Neural cell (in vitro differentiated cells): ENCODE results near the gene FERMT1. TPM values are rescaled to one million over a fixed set of nuclear protein-coding genes. Genes with fewer than 3 reads are reported as not detected.

Experiments
- H2AFZ ChIP-seq: fragments of 200-600, 300-800 bp; sonication (generic), shearing (Covaris generic); 2 replicates; pipeline ENCODE4 v1.6.0; 2014; ENCODE audit warnings: low read depth, mild to moderate bottlenecking, antibody characterized with exemption, low read length, moderate library complexity
- H3F3A ChIP-seq: fragments of 200-600 bp; shearing (Covaris generic); 2 replicates; pipeline ENCODE4 v1.6.1; 2016; ENCODE audit warnings: mild to moderate bottlenecking, moderate library complexity, mixed read lengths, antibody characterized with exemption, low read length; ENCODE audit not compliant: insufficient read depth, poor library complexity, severe bottlenecking
- H3K27ac ChIP-seq: fragments of 200-600, 300-800 bp; sonication (generic), shearing (Covaris generic); 2 replicates; pipeline ENCODE4 v1.5.1; 2014; ENCODE audit warnings: mild to moderate bottlenecking, low read length, moderate library complexity
- H3K27me3 ChIP-seq: fragments of 300-800, 200-600 bp; sonication (generic), shearing (Covaris generic); 2 replicates; pipeline ENCODE4 v1.6.0; 2014; ENCODE audit warnings: mild to moderate bottlenecking, low read depth, low read length, moderate library complexity; ENCODE audit not compliant: insufficient read depth
- H3K36me3 ChIP-seq: fragments of 300-800, 200-600 bp; sonication (generic), shearing (Covaris generic); 2 replicates; pipeline ENCODE4 v1.5.1; 2014; ENCODE audit warnings: mild to moderate bottlenecking, antibody characterized with exemption, low read length, moderate library complexity; ENCODE audit not compliant: insufficient read depth
- H3K4me2 ChIP-seq: fragments of 300-800, 200-600 bp; sonication (generic), shearing (Covaris generic); 2 replicates; pipeline ENCODE4 v1.6.0; 2014; ENCODE audit warnings: mild to moderate bottlenecking, low read length
- H3K4me3 ChIP-seq: fragments of 300-800, 200-600 bp; sonication (generic), shearing (Covaris generic); 2 replicates; pipeline ENCODE4 v1.5.1; 2014; ENCODE audit warnings: mild to moderate bottlenecking, low read length, moderate library complexity
- H3K79me2 ChIP-seq: fragments of 200-600 bp; shearing (Covaris generic); replicated peaks from 2 replicates; pipeline ENCODE4 v1.6.0; 2014; ENCODE audit warnings: mild to moderate bottlenecking, low read length, moderate library complexity; ENCODE audit not compliant: insufficient read depth
- H3K9ac ChIP-seq: fragments of 300-800, 200-600 bp; sonication (generic), shearing (Covaris generic); 2 replicates; pipeline ENCODE4 v1.6.1; 2016; ENCODE audit warnings: mild to moderate bottlenecking, low read length, mixed read lengths
- H3K9me2 ChIP-seq: fragments of 200-600 bp; shearing (Covaris generic); 2 replicates; pipeline ENCODE4 v1.6.1; 2016; ENCODE audit warnings: mild to moderate bottlenecking, low read length, mixed read lengths; ENCODE audit not compliant: insufficient read depth
- H3K9me3 ChIP-seq: fragments of 200-600, 300-800 bp; sonication (generic), shearing (Covaris generic); 2 replicates; pipeline ENCODE4 v1.6.1; 2016; ENCODE audit warnings: mild to moderate bottlenecking, mixed run types, low read length, moderate library complexity, mixed read lengths
- H4K20me1 ChIP-seq: fragments of 200-600 bp; shearing (Covaris generic); 2 replicates; pipeline ENCODE4 v1.6.1; 2016; ENCODE audit warnings: mild to moderate bottlenecking, mixed run types; ENCODE audit not compliant: insufficient read depth
- EP300 ChIP-seq: fragments of 450-650 bp; conservative IDR thresholded peaks from 2 replicates; pipeline ENCODE4 v1.6.1; 2014; ENCODE audit warnings: antibody characterized with exemption, mild to moderate bottlenecking, moderate library complexity; ENCODE audit not compliant: poor library complexity, severe bottlenecking
- EZH2 ChIP-seq: fragments of 200-600, 300-800 bp; shearing (Covaris generic), sonication (generic); IDR thresholded peaks from 2 replicates; pipeline ENCODE4 v1.6.1; 2014; ENCODE audit warnings: antibody characterized with exemption, low read length, borderline replicate concordance, mild to moderate bottlenecking; ENCODE audit not compliant: insufficient read depth, poor library complexity, severe bottlenecking
- MXI1 ChIP-seq: fragments of 450-650 bp; conservative IDR thresholded peaks from 2 replicates; pipeline ENCODE4 v1.6.1; 2014; ENCODE audit warnings: antibody characterized with exemption, mild to moderate bottlenecking; ENCODE audit not compliant: poor library complexity, severe bottlenecking
- POLR2AphosphoS5 ChIP-seq: IDR thresholded peaks from 2 replicates; pipeline ENCODE4 v1.6.1; 2012
- RAD21 ChIP-seq: fragments of 450-650 bp; conservative IDR thresholded peaks from 2 replicates; pipeline ENCODE4 v1.6.1; 2014; ENCODE audit warnings: antibody characterized with exemption, mild to moderate bottlenecking, moderate library complexity
- SMC3 ChIP-seq: fragments of 450-650 bp; conservative IDR thresholded peaks from 2 replicates; pipeline ENCODE4 v1.6.1; 2014; ENCODE audit warnings: antibody characterized with exemption, mild to moderate bottlenecking, moderate library complexity; ENCODE audit not compliant: poor library complexity
- TAF1 ChIP-seq: IDR thresholded peaks from 2 replicates; pipeline ENCODE4 v1.6.1; 2012; ENCODE audit warnings: low read depth
- polyA plus RNA-seq: library from polyadenylated mRNA; depleted of rRNA; stranded (reverse); fragments of >200 nt; gene quantifications from 2 replicates; pipeline ENCODE4 v1.2.3, GENCODE V29; 2014
- TF ChIP-seq, protein P1 (sequence below): fragments of 450-650 bp; IDR thresholded peaks from 2 replicates; pipeline ENCODE4 v1.5.1; 2014; ENCODE audit warnings: antibody characterized with exemption, mild to moderate bottlenecking, moderate library complexity; ENCODE audit not compliant: poor library complexity, severe bottlenecking
- TF ChIP-seq, protein P2 (sequence below): IDR thresholded peaks from 2 replicates; pipeline ENCODE4 v1.6.1; 2012; ENCODE audit warnings: borderline replicate concordance

Gene FERMT1
- polyA plus RNA-seq, 1 donor from 2014 or later = not detected

DNA sequence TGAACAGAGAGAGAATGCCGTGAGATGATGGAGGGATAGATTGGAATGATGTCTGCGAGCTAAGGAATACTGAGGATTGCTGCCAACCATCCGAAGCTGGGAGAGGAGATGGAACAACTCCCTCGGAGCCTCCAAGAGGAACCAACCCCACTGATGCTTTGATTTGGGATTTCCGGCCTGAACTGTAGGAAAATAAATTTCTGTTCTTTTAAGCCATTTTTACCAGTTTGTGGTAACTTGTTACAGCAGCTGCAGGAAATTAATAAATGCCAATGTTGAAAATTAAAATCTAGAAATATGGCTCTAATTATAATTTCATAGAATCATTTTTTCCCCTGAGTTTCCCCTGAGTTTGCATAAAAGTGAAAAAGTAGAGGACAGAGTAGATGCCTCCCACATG, 83.1 kb downstream of the FERMT1 start:
- Histone ChIP-seq H3K9ac (no peak overlapping the region), H3F3A (no peaks in the 10 kb centered on the region), H3K9me2 (no peaks in the 10 kb centered on the region), H4K20me1 (no peaks in the 10 kb centered on the region), H3K27ac (no peak overlapping the region), H3K9me3 (no peaks in the 10 kb centered on the region), H3K4me2 (no peak overlapping the region), H3K36me3 (no peaks in the 10 kb centered on the region), H3K4me3 (no peak overlapping the region), H3K79me2 (no peaks in the 10 kb centered on the region), H3K27me3 (no peaks in the 10 kb centered on the region), H2AFZ (no peak overlapping the region)
- TF ChIP-seq EP300 (no peak), SMC3 (no peak), TAF1 (no peak), EZH2 (no peak), MXI1 (no peak), RAD21 (no peak), POLR2AphosphoS5 (no peak)
- TF ChIP-seq, protein P1, sequence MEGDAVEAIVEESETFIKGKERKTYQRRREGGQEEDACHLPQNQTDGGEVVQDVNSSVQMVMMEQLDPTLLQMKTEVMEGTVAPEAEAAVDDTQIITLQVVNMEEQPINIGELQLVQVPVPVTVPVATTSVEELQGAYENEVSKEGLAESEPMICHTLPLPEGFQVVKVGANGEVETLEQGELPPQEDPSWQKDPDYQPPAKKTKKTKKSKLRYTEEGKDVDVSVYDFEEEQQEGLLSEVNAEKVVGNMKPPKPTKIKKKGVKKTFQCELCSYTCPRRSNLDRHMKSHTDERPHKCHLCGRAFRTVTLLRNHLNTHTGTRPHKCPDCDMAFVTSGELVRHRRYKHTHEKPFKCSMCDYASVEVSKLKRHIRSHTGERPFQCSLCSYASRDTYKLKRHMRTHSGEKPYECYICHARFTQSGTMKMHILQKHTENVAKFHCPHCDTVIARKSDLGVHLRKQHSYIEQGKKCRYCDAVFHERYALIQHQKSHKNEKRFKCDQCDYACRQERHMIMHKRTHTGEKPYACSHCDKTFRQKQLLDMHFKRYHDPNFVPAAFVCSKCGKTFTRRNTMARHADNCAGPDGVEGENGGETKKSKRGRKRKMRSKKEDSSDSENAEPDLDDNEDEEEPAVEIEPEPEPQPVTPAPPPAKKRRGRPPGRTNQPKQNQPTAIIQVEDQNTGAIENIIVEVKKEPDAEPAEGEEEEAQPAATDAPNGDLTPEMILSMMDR = no peak
- TF ChIP-seq, protein P2, sequence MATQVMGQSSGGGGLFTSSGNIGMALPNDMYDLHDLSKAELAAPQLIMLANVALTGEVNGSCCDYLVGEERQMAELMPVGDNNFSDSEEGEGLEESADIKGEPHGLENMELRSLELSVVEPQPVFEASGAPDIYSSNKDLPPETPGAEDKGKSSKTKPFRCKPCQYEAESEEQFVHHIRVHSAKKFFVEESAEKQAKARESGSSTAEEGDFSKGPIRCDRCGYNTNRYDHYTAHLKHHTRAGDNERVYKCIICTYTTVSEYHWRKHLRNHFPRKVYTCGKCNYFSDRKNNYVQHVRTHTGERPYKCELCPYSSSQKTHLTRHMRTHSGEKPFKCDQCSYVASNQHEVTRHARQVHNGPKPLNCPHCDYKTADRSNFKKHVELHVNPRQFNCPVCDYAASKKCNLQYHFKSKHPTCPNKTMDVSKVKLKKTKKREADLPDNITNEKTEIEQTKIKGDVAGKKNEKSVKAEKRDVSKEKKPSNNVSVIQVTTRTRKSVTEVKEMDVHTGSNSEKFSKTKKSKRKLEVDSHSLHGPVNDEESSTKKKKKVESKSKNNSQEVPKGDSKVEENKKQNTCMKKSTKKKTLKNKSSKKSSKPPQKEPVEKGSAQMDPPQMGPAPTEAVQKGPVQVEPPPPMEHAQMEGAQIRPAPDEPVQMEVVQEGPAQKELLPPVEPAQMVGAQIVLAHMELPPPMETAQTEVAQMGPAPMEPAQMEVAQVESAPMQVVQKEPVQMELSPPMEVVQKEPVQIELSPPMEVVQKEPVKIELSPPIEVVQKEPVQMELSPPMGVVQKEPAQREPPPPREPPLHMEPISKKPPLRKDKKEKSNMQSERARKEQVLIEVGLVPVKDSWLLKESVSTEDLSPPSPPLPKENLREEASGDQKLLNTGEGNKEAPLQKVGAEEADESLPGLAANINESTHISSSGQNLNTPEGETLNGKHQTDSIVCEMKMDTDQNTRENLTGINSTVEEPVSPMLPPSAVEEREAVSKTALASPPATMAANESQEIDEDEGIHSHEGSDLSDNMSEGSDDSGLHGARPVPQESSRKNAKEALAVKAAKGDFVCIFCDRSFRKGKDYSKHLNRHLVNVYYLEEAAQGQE = no peak

DNA sequence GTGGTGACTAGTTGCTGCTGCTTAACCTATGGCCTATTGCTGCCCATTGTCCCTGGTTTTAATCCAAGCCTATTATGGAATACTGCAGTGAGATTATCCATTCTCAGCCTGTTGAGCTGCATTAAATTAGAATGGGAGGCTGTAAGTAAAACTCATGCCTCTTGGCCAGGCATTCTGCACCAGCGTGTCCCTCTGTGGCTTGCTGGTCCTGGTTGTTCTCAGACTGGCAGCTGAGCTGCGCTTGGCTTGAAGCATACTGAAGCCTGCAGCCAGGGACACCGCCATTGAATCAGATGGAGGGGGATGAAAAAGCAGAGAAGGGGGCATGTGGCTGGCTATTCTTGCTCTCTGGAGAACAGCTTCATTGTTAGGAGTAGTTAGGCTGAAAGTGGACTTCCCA, 84.6 kb downstream of the FERMT1 start:
- Histone ChIP-seq H3K27me3 (no peaks in the 10 kb centered on the region), H4K20me1 (no peaks in the 10 kb centered on the region), H3K9ac (no peak overlapping the region), H3K4me3 (no peak overlapping the region), H3K27ac (no peak overlapping the region), H3K4me2 (no peak overlapping the region), H3F3A (no peaks in the 10 kb centered on the region), H2AFZ (no peak overlapping the region), H3K36me3 (no peaks in the 10 kb centered on the region), H3K79me2 (no peaks in the 10 kb centered on the region), H3K9me2 (no peaks in the 10 kb centered on the region), H3K9me3 (no peaks in the 10 kb centered on the region)
- TF ChIP-seq, protein P1 = no peak
- TF ChIP-seq MXI1 (no peak), EP300 (no peak), TAF1 (no peak), SMC3 (no peak), EZH2 (no peak), RAD21 (no peak)
